ENCODE data around the gene SMIM36.

DNA sequence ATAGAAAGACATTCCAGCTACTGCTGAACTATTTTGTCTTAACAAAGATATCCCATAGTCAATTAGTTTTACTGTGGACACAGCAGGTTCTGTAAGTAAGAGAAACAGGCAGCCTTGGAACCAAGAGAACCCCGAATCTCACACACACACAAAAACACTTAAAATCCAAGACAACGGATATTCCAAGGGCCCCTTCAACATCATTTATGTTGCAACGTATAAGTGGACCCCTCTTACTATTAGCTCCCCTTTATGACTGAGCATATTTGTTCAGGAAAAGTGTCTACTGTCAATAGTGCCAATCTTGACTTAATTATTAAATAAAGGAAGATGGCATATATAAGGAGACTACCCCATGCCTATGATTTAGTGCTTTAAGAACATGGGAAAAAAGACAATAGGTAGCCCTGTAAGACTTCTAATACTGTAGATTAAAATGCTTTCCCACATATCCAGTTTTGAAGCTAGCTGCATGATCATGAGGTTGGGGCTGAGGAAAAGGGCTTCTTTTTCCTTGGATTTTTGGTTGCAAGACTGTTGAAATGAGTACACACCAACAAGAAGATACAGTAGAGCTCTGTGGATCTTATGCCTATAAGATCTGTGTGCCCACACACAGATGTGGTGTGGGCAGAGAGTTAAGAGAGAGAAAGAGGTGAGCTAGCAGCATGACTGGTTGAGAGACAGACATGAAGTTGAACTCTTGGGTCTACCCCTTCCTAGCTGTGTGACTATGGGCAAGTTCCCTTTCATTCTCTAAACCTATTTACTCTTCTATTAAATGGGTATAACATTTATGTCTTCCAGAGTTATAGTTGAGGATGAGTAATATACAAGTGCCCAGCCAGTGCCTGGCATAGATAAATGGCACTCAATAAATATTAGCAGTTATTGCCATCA lies 92.6 kb downstream of the SMIM36 start:
- TF ChIP-seq CTCF (IDR thresholded peaks at IDR 0.05; ENCODE audit: insufficient read depth, low read length, poor library complexity, severe bottlenecking) (no peak), EZH2phosphoT487 (conservative IDR thresholded peaks at IDR 0.05; ENCODE audit: low read length) (no peak)

Measured in SU-DHL-6 (cell line).